HepG2 (cell line): Measurements from ENCODE around the gene CD58. TPM values are rescaled to one million over a fixed set of nuclear protein-coding genes. Genes with fewer than 3 reads are reported as not detected.
A peak's percentile ranks its signal among the peaks of the same experiment; 100 is the strongest.

Experiments used
- ATF7-NPFF ChIP-seq: sonication (generic); formaldehyde crosslinking; IDR thresholded peaks from 2 replicates; pipeline ENCODE4 v1.8.1; 2023; ENCODE audit warnings: mild to moderate bottlenecking, low read depth, missing genetic modification reagents, moderate library complexity
- CREM ChIP-seq, 2 experiments: sonication (generic) in 1 of 2; formaldehyde crosslinking in 1 of 2; IDR thresholded peaks; 2 replicates each; pipeline versions ENCODE4 v1.4.0 to v1.6.1; 2016 to 2020; ENCODE audit warnings: antibody characterized with exemption in 1 of 2, mild to moderate bottlenecking in 1 of 2, missing genetic modification reagents in 1 of 2
- EHMT2 ChIP-seq: fragments of 200-600 bp; sonication (generic); IDR thresholded peaks from 2 replicates; pipeline ENCODE4 v1.7.0; 2017; ENCODE audit warnings: antibody characterized with exemption, low read depth, low read length, borderline replicate concordance
- ERF ChIP-seq: IDR thresholded peaks from 2 replicates; pipeline ENCODE4 v1.6.1; 2018; ENCODE audit warnings: missing biosample characterization, missing genetic modification reagents
- HDAC6 ChIP-seq: fragments of 200-600 bp; sonication (generic); IDR thresholded peaks from 2 replicates; pipeline ENCODE4 v1.7.0; 2017; ENCODE audit warnings: mild to moderate bottlenecking, antibody characterized with exemption, low read length, low read depth
- ISX ChIP-seq: sonication (generic); formaldehyde crosslinking; conservative IDR thresholded peaks from 2 replicates; pipeline ENCODE4 v1.5.0; 2020; ENCODE audit warnings: missing genetic modification reagents
- MXI1 ChIP-seq: IDR thresholded peaks from 3 replicates; pipeline ENCODE4 v1.6.1; 2012; ENCODE audit warnings: low read depth, low read length, inconsistent platforms, borderline replicate concordance
- PHF21A ChIP-seq: sonication (generic); formaldehyde crosslinking; IDR thresholded peaks from 2 replicates; pipeline ENCODE4 v1.5.0; 2020; ENCODE audit warnings: mild to moderate bottlenecking, missing genetic modification reagents
- RBFOX2 ChIP-seq: fragments of 200-400 bp; formaldehyde crosslinking; IDR thresholded peaks from 2 replicates; pipeline ENCODE4 v1.6.1; 2017; ENCODE audit warnings: low read depth, mild to moderate bottlenecking, low read length
- TBX2 ChIP-seq: sonication (generic); formaldehyde crosslinking; IDR thresholded peaks from 2 replicates; pipeline ENCODE4 v1.5.0; 2020; ENCODE audit warnings: missing genetic modification reagents, mild to moderate bottlenecking, borderline replicate concordance
- ZNF331 ChIP-seq: sonication (generic); formaldehyde crosslinking; IDR thresholded peaks from 2 replicates; pipeline ENCODE4 v1.4.0; 2020; ENCODE audit warnings: missing genetic modification reagents
- polyA plus RNA-seq, 8 experiments: library from polyadenylated mRNA; depleted of rRNA in 3 of 8; stranded (reverse) in 7 of 8; unstranded in 1 of 8; fragments of >200 nt; fragmentation: Illumina TruSeq in 4 of 8; extraction: Trizol in 4 of 8; gene quantifications; 2 replicates each; pipeline versions ENCODE4 v1.2.1 to v1.2.3, GENCODE V29; 2011 to 2016; ENCODE audit warnings: low read depth in 4 of 8, missing spikeins in 1 of 8, mixed read lengths in 1 of 8; ENCODE audit not compliant: insufficient read depth in 1 of 8
- total RNA-seq, 5 experiments: library from RNA; depleted of rRNA; stranded (reverse); fragments of >200 nt; fragmentation: Illumina TruSeq; extraction: Trizol; gene quantifications; 2 replicates each; pipeline ENCODE4 v1.2.3, GENCODE V29; 2016; ENCODE audit warnings: low read depth in 1 of 5
- TF ChIP-seq, protein P1 (sequence below): sonication (generic); formaldehyde crosslinking; IDR thresholded peaks from 2 replicates; pipeline ENCODE4 v1.9.0; 2021; ENCODE audit warnings: mild to moderate bottlenecking, missing genetic modification reagents
- TF ChIP-seq, protein P2 (sequence below): sonication (generic); formaldehyde crosslinking; IDR thresholded peaks from 2 replicates; pipeline ENCODE4 v1.8.0; 2022; ENCODE audit warnings: mild to moderate bottlenecking, missing genetic modification reagents, moderate library complexity
- TF ChIP-seq, protein P3 (sequence below): sonication (generic); formaldehyde crosslinking; IDR thresholded peaks from 2 replicates; pipeline ENCODE4 v1.4.0; 2020; ENCODE audit warnings: mild to moderate bottlenecking, missing genetic modification reagents, borderline replicate concordance

The CD58 gene
- total and polyA plus RNA-seq, 2 of the 13 experiments (the other 11 are each of a cell fraction or from before 2014, with no cell fraction given), result 9.4 to 13.5 TPM

DNA sequence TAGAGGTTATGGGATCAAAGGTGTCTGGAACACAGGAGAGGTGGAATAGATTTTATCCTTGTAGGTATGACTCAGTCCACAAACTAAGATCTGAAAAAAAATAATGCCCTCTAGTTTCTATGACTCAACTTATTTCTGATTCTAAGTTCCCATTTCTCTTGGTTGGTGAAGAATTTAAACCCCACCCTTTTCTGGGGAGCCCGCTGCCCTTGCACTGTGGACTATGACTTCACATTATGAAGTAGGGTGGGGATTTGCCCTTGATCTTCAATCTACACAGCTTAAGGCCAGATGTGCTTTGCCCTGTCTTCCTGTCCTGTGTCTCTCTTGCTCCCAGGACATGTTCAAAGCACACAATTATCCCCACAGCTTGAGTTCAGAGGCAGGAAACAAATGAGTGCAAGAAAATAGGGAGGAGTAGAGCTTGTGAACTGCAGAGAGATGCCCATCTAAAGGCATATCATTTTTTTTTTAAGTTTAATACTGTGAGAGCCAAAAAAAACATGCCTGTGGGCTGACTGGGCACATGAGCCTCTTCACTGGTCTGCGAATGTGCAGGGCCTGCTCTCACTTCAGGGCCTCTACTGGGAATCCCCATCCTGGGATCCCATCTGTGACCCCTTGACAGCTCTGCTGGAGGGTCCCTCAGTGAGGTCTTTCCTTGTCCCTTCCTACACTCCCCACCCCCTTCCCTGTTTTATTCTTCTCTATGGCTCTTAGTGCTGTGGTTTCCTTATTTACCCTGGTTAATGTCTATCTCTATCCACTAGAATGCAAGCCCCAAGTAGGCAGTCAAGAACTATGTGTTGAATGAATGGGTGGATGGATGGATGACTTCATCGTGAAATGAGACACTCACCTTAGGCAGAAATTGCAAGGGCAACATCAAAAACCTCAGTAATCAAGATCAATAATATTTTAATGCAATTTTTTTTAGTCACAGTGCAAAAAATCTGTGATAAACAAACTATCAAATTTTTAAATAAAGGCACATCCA, 61.5 kb downstream of the CD58 start (continued):
- TF ChIP-seq RBFOX2 (0 out of 2 replicates have a peak, but pooled peaks have one; percentile 23), ERF (CRISPR knock-in tag) (0 out of 2 replicates have a peak, but pooled peaks have one; percentile 66), EHMT2 (no peak), ZNF331 (0 out of 2 replicates have a peak, but pooled peaks have one; percentile 12), ISX (CRISPR knock-in tag) (no peak), PHF21A (CRISPR knock-in tag) (peak; percentile 66), CREM (IDR thresholded peaks at IDR 0.05) (0 out of 2 replicates have a peak, but pooled peaks have one; percentile 27), CREM (CRISPR knock-in tag; IDR thresholded peaks at IDR 0.05) (no peak), TBX2 (CRISPR knock-in tag) (no peak), MXI1 (peak; percentile 4; the same call in 1 of the 3 replicates), ATF7-NPFF (CRISPR knock-in tag) (no peak), HDAC6 (no peak)
- TF ChIP-seq, protein P1, sequence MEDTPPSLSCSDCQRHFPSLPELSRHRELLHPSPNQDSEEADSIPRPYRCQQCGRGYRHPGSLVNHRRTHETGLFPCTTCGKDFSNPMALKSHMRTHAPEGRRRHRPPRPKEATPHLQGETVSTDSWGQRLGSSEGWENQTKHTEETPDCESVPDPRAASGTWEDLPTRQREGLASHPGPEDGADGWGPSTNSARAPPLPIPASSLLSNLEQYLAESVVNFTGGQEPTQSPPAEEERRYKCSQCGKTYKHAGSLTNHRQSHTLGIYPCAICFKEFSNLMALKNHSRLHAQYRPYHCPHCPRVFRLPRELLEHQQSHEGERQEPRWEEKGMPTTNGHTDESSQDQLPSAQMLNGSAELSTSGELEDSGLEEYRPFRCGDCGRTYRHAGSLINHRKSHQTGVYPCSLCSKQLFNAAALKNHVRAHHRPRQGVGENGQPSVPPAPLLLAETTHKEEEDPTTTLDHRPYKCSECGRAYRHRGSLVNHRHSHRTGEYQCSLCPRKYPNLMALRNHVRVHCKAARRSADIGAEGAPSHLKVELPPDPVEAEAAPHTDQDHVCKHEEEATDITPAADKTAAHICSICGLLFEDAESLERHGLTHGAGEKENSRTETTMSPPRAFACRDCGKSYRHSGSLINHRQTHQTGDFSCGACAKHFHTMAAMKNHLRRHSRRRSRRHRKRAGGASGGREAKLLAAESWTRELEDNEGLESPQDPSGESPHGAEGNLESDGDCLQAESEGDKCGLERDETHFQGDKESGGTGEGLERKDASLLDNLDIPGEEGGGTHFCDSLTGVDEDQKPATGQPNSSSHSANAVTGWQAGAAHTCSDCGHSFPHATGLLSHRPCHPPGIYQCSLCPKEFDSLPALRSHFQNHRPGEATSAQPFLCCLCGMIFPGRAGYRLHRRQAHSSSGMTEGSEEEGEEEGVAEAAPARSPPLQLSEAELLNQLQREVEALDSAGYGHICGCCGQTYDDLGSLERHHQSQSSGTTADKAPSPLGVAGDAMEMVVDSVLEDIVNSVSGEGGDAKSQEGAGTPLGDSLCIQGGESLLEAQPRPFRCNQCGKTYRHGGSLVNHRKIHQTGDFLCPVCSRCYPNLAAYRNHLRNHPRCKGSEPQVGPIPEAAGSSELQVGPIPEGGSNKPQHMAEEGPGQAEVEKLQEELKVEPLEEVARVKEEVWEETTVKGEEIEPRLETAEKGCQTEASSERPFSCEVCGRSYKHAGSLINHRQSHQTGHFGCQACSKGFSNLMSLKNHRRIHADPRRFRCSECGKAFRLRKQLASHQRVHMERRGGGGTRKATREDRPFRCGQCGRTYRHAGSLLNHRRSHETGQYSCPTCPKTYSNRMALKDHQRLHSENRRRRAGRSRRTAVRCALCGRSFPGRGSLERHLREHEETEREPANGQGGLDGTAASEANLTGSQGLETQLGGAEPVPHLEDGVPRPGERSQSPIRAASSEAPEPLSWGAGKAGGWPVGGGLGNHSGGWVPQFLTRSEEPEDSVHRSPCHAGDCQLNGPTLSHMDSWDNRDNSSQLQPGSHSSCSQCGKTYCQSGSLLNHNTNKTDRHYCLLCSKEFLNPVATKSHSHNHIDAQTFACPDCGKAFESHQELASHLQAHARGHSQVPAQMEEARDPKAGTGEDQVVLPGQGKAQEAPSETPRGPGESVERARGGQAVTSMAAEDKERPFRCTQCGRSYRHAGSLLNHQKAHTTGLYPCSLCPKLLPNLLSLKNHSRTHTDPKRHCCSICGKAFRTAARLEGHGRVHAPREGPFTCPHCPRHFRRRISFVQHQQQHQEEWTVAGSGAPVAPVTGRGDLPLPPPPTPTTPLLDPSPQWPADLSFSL (CRISPR knock-in tag), result peak; percentile 32; the same call in 1 of the 2 replicates
- TF ChIP-seq, protein P2, sequence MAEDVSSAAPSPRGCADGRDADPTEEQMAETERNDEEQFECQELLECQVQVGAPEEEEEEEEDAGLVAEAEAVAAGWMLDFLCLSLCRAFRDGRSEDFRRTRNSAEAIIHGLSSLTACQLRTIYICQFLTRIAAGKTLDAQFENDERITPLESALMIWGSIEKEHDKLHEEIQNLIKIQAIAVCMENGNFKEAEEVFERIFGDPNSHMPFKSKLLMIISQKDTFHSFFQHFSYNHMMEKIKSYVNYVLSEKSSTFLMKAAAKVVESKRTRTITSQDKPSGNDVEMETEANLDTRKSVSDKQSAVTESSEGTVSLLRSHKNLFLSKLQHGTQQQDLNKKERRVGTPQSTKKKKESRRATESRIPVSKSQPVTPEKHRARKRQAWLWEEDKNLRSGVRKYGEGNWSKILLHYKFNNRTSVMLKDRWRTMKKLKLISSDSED (CRISPR knock-in tag), result no peak
- TF ChIP-seq, protein P3, sequence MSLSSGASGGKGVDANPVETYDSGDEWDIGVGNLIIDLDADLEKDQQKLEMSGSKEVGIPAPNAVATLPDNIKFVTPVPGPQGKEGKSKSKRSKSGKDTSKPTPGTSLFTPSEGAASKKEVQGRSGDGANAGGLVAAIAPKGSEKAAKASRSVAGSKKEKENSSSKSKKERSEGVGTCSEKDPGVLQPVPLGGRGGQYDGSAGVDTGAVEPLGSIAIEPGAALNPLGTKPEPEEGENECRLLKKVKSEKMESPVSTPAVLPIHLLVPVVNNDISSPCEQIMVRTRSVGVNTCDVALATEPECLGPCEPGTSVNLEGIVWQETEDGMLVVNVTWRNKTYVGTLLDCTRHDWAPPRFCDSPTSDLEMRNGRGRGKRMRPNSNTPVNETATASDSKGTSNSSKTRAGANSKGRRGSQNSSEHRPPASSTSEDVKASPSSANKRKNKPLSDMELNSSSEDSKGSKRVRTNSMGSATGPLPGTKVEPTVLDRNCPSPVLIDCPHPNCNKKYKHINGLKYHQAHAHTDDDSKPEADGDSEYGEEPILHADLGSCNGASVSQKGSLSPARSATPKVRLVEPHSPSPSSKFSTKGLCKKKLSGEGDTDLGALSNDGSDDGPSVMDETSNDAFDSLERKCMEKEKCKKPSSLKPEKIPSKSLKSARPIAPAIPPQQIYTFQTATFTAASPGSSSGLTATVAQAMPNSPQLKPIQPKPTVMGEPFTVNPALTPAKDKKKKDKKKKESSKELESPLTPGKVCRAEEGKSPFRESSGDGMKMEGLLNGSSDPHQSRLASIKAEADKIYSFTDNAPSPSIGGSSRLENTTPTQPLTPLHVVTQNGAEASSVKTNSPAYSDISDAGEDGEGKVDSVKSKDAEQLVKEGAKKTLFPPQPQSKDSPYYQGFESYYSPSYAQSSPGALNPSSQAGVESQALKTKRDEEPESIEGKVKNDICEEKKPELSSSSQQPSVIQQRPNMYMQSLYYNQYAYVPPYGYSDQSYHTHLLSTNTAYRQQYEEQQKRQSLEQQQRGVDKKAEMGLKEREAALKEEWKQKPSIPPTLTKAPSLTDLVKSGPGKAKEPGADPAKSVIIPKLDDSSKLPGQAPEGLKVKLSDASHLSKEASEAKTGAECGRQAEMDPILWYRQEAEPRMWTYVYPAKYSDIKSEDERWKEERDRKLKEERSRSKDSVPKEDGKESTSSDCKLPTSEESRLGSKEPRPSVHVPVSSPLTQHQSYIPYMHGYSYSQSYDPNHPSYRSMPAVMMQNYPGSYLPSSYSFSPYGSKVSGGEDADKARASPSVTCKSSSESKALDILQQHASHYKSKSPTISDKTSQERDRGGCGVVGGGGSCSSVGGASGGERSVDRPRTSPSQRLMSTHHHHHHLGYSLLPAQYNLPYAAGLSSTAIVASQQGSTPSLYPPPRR, result peak; percentile 43; the same call in 1 of the 2 replicates
